Mesodermal cell (in vitro differentiated cells): ENCODE data around the gene CEBPE.
A peak's percentile ranks its signal among the peaks of the same experiment; 100 is the strongest.

Source experiments
- H3K27ac ChIP-seq: 2 replicates; pipeline ENCODE4 v1.7.0; 2013; ENCODE audit warnings: mild to moderate bottlenecking, low read depth, low read length, moderate library complexity; ENCODE audit not compliant: severe bottlenecking
- H3K36me3 ChIP-seq: 2 replicates; pipeline ENCODE4 v1.7.1; 2013; ENCODE audit warnings: mild to moderate bottlenecking, low read length, moderate library complexity; ENCODE audit not compliant: control insufficient read depth, insufficient read depth
- H3K4me1 ChIP-seq: one replicate; pipeline ENCODE4 v1.7.1; 2013; ENCODE audit warnings: mild to moderate bottlenecking, low read length; ENCODE audit not compliant: insufficient read depth, control insufficient read depth, poor library complexity, severe bottlenecking
- H3K4me3 ChIP-seq: 2 replicates; pipeline ENCODE4 v1.7.0; 2013; ENCODE audit warnings: low read length, control low read depth, mild to moderate bottlenecking; ENCODE audit not compliant: insufficient read depth, poor library complexity, severe bottlenecking; ENCODE audit errors: extremely low read depth
- H3K9me3 ChIP-seq: 2 replicates; pipeline ENCODE4 v1.7.1; 2013; ENCODE audit warnings: mild to moderate bottlenecking, low read length, moderate library complexity; ENCODE audit not compliant: control insufficient read depth
- WGBS, 2 experiments: methylation state at CpG; one replicate each; pipeline ENCODE4 v1.1.5; 2013; ENCODE audit warnings: missing lambda C conversion rate in 2 of 2; ENCODE audit not compliant: insufficient coverage in 2 of 2; 5-methylcytosine and 5-hydroxymethylcytosine counted together

The CEBPE gene

GRCh38 chr14:23121361-23121771 lies 2.3 kb upstream of the CEBPE start:
- H3K27ac ChIP-seq = peak overlapping the region; percentile 89

DNA sequence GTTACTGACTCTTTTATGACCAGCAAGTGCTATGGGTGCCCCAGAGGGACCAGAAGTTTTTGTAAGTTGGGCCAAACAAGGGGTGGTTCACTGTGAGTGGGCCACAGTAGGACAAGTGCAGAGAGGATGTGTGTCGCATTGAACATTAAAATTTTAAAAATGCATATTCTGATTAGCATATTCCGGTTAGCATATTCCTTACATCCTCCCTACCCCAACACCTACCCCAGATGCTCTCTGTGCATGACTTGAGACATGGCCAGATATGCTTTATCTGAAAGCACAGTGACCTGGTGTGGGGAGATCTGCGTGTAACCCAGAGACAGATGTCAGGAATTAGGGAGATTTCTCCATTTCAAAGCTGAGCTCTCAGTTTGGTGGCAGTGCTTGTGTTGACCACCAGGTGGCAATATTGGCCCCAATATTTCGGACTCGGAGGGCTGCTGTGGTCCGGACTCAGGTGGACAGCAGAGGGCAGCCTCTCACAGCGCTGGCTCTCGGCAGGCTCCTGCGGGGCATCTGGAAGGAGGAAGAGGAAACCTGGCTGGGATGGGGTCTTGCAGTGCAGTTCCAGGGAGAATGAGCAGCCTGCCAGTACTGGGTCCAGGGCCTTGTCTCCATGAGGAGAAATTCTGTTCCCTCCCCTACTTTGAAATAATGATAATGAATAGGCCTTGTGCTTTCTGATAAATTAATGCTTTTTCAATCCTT lies 1.6 kb upstream of the CEBPE start:
- Histone ChIP-seq H3K27ac (peak overlapping the region; percentile 89), H3K36me3 (no peaks in the 10 kb centered on the region), H3K4me3 (no peak overlapping the region), H3K4me1 (peaks cover 22% of the 10 kb centered on the region), H3K9me3 (no peaks in the 10 kb centered on the region)
- 0 to 2% methylated on average over 7 of the region's 9 CpGs for WGBS, 2 experiments

More at GRCh38 chr14:23121361-23121771, 2.3 kb upstream of the CEBPE start:
- no peaks in the 10 kb centered on the region for H3K9me3 ChIP-seq
- H3K4me3 ChIP-seq = no peak overlapping the region
- H3K36me3 ChIP-seq = no peaks in the 10 kb centered on the region
- peaks cover 22% of the 10 kb centered on the region for H3K4me1 ChIP-seq
- 38 to 41% methylated on average over 5 of the region's 6 CpGs for WGBS, 2 experiments

DNA sequence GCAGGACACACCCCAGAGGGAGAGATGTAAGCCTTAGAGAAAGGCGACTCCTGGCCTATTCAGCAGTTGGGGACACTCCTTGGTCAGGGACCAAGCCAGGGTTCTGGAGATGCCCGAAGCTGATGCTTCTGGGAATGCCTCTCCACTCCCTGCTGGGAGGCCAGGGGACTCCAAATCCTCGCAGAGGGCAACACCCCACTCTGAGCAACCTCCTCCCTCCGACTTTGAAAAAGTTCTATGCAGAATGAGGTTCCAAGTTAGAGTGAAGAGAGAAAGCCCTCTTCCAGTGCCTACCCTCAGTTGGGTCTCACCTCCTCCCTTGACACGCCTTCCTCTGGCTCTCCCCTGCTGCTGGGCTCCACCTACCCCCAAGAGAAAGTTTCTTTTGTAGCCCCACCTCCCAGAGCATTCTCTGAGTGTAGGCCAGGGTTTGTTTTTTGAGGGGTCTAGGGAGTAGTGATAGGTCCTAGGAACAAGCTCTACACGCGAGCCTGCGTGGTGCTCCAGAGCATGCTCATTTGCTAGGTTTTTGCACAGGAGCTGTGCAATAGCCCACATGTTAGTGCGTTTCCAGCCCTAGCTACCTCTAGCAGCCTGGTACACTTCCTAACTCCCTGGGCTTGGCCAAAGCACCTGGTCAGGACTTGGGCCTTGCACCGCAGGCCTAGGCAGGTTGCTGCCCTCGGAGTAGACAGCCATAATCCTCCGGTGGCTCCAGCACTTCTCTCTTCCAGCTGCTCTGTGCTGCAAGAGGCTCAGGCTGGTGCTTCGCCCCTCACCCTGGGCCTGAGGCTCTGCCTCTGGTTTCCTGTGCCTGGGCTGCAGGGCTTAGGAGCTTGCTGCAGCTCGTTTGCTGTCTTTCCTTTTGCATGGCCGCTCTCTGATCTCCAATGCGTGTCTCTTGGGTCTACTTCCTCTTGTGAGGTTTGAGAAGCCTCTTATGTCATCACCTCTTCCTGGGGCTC lies 590 bp upstream of the CEBPE start:
- Histone ChIP-seq H3K27ac (no peak overlapping the region), H3K4me3 (no peak overlapping the region), H3K9me3 (no peaks in the 10 kb centered on the region), H3K4me1 (peaks cover 31% of the 10 kb centered on the region), H3K36me3 (no peaks in the 10 kb centered on the region)
- 76 to 80% methylated on average over 13 to 16 of the region's 16 CpGs for WGBS, 2 experiments

GRCh38 chr14:23117371-23118020 lies 1.6 kb downstream of the CEBPE start:
- no peaks in the 10 kb centered on the region for H3K36me3 ChIP-seq
- 93 to 97% methylated on average over 31 to 32 of the region's 32 CpGs for WGBS, 2 experiments
- no peak overlapping the region for H3K27ac ChIP-seq
- H3K9me3 ChIP-seq = no peaks in the 10 kb centered on the region
- H3K4me1 ChIP-seq = peaks cover 52% of the 10 kb centered on the region
- no peak overlapping the region for H3K4me3 ChIP-seq

DNA sequence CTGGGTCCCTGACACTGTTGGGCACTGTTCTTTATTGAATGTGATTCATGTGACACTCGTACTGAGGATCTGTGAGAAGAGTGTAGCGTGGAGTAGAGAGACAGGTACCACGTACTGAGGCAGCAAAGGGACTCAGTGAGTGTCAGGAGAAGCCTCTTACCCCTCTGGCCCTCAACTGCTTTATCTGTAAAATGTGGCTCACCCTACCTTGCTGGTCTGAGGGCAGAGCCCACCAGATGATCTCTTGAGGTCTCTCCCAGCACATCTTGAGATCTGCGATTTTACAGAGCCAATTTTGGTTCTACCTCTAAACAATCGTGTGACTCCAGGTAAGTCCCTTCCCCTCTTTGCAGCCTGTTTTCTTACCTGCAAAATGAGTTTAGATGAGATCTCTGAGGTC lies 3.1 kb downstream of the CEBPE start:
- 82 to 96% methylated on average over 4 of the region's 5 CpGs for WGBS, 2 experiments
- H3K27ac ChIP-seq = no peak overlapping the region
- no peaks in the 10 kb centered on the region for H3K36me3 ChIP-seq
- H3K4me1 ChIP-seq = peaks cover 41% of the 10 kb centered on the region
- H3K9me3 ChIP-seq = no peaks in the 10 kb centered on the region
- no peak overlapping the region for H3K4me3 ChIP-seq

GRCh38 chr14:23115039-23115731 lies 3.9 kb downstream of the CEBPE start:
- Histone ChIP-seq H3K27ac (peak overlapping the region; percentile 10), H3K4me3 (no peak overlapping the region), H3K36me3 (no peaks in the 10 kb centered on the region), H3K9me3 (no peaks in the 10 kb centered on the region), H3K4me1 (peaks cover 36% of the 10 kb centered on the region)
- WGBS, 2 experiments = 82 to 88% methylated on average over 4 to 5 of the region's 10 CpGs

DNA sequence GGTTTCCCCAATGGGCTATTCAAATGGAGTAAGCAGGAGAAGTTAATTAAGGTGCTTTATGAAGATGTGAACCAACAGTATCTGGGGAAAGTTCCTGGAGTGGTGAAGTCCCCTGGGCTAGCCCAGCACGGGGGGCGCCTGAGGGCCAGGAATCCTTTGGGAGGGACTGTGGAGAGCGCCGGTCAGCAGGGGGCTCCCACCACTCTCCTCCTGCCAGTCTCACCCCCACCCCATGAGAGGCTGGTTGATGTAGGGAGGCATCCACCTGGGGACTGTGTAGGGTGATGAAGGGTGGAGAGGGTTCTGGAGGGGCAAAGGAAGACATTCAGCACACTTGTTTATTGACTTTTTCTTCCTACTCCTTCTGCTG lies 4.4 kb downstream of the CEBPE start:
- H3K9me3 ChIP-seq = no peaks in the 10 kb centered on the region
- no peaks in the 10 kb centered on the region for H3K36me3 ChIP-seq
- no peak overlapping the region for H3K4me3 ChIP-seq
- H3K4me1 ChIP-seq = peaks cover 31% of the 10 kb centered on the region
- no CpG with 5 or more reads among the region's 4 CpGs for WGBS, 2 experiments
- peak overlapping the region; percentile 10 for H3K27ac ChIP-seq

GRCh38 chr14:23114120-23114458 lies 5.0 kb downstream of the CEBPE start:
- H3K36me3 ChIP-seq = no peaks in the 10 kb centered on the region
- H3K9me3 ChIP-seq = no peaks in the 10 kb centered on the region
- peaks cover 31% of the 10 kb centered on the region for H3K4me1 ChIP-seq
- H3K4me3 ChIP-seq = no peak overlapping the region
- 70 to 80% methylated on average over 2 to 4 of the region's 5 CpGs for WGBS, 2 experiments
- H3K27ac ChIP-seq = no peak overlapping the region

GRCh38 chr14:23113431-23114119 lies 5.5 kb downstream of the CEBPE start:
- Histone ChIP-seq H3K4me3 (no peak overlapping the region), H3K9me3 (no peaks in the 10 kb centered on the region), H3K4me1 (peaks cover 31% of the 10 kb centered on the region), H3K36me3 (no peaks in the 10 kb centered on the region), H3K27ac (no peak overlapping the region)
- WGBS, 2 experiments = 79 to 85% methylated on average over 2 of the region's 10 CpGs
